K562 (cell line): Measurements from ENCODE around the gene PTPN14. TPM values are rescaled to one million over a fixed set of nuclear protein-coding genes. Genes with fewer than 3 reads are reported as not detected.

ENCODE experiments used
- ATAC-seq: fragments of 200-7000 bp; cut with Tn5 transposase; 3 replicates; pipeline ENCODE4 v1.9.1; 2020; ENCODE audit warnings: moderate library complexity
- BruUV-seq: library from RNA; stranded (reverse); fragments of 400-500 nt; replicated peaks from 2 replicates; lab custom pipeline; 2021; lab: Mats Ljungman, UMichigan
- CTCF ChIA-PET: fragments of 300-600 bp; formaldehyde crosslinking; extraction: SDS; loops from one replicate; lab custom pipeline; 2021; ENCODE audit warnings: low intra/inter-chr PET ratio; lab: Yijun Ruan, JAX
- POLR2A ChIA-PET: fragments of 300-600, 350-650 bp; sonication (Branson Sonifier 250); formaldehyde crosslinking; extraction: SDS; loops from one replicate; lab custom pipeline; 2021; ENCODE audit warnings: antibody characterized with exemption, inconsistent platforms; lab: Yijun Ruan, JAX
- DNase-seq, 4 experiments: peaks; one replicate each; pipeline versions ENCODE4 v3.0.0 to v3.0.0-alpha.2; 2011 to 2018; ENCODE audit warnings: low spot score in 3 of 4, mixed read lengths in 3 of 4; ENCODE audit errors: extremely low read depth in 1 of 4
- FAIRE-seq: peaks from 2 replicates; lab custom pipeline; 2011; peaks lifted over from hg19 to GRCh38; lab: Jason Lieb, UNC
- H2AFZ ChIP-seq: 2 replicates; pipeline ENCODE4 v1.6.0; 2011; ENCODE audit warnings: low read depth, low read length, control low read depth, inconsistent platforms
- H3K27ac ChIP-seq: fragments of 200-600 bp; 3 replicates; pipeline ENCODE4 v1.8.0; 2011; ENCODE audit warnings: low read depth, mild to moderate bottlenecking, control low read depth, inconsistent platforms, low read length, moderate library complexity, mixed read lengths; ENCODE audit errors: extremely low read depth
- H3K27me3 ChIP-seq, 2 experiments: fragments of 300-600 bp in 1 of 2; 2 replicates in 1 of 2; 3 replicates in 1 of 2; pipeline versions ENCODE4 v1.6.0 to v1.8.0; 2011; ENCODE audit warnings: inconsistent platforms in 2 of 2, low read length in 2 of 2, mild to moderate bottlenecking in 1 of 2, mixed read lengths in 1 of 2, moderate library complexity in 1 of 2; ENCODE audit not compliant: control insufficient read depth in 2 of 2, insufficient read depth in 2 of 2
- H3K36me3 ChIP-seq: fragments of 300-600 bp; 3 replicates; pipeline ENCODE4 v1.8.0; 2011; ENCODE audit warnings: mild to moderate bottlenecking, low read length, inconsistent platforms; ENCODE audit not compliant: control insufficient read depth, insufficient read depth
- H3K4me1 ChIP-seq, 2 experiments: fragments of 200-600 bp in 1 of 2; replicated peaks in 1 of 2; 2 replicates in 1 of 2; 3 replicates in 1 of 2; pipeline versions ENCODE4 v1.5.1 to v1.8.0; 2011; ENCODE audit warnings: inconsistent platforms in 2 of 2, low read length in 2 of 2, mild to moderate bottlenecking in 1 of 2, mixed read lengths in 1 of 2, moderate library complexity in 1 of 2; ENCODE audit not compliant: control insufficient read depth in 2 of 2, insufficient read depth in 2 of 2
- H3K4me2 ChIP-seq: 2 replicates; pipeline ENCODE4 v1.6.1; 2011; ENCODE audit warnings: low read length, control low read depth, inconsistent platforms, mixed read lengths; ENCODE audit not compliant: insufficient read depth
- H3K4me3 ChIP-seq: fragments of 200-600 bp; sonication (generic), shearing (Covaris generic); 2 replicates; pipeline ENCODE4 v1.5.1; 2016; ENCODE audit warnings: control low read depth, inconsistent platforms
- H3K79me2 ChIP-seq: fragments of 200-600 bp; 3 replicates; pipeline ENCODE4 v1.8.0; 2011; ENCODE audit warnings: low read length, inconsistent platforms; ENCODE audit not compliant: control insufficient read depth, insufficient read depth
- H3K9ac ChIP-seq, 2 experiments: 2 replicates each; pipeline versions ENCODE4 v1.6.0 to v1.6.1; 2011; ENCODE audit warnings: low read depth in 2 of 2, low read length in 2 of 2, control low read depth in 1 of 2, inconsistent platforms in 1 of 2, mild to moderate bottlenecking in 1 of 2, mixed read lengths in 1 of 2; ENCODE audit not compliant: insufficient read depth in 1 of 2
- H3K9me1 ChIP-seq: one replicate; pipeline ENCODE4 v1.6.0; 2011; ENCODE audit warnings: inconsistent platforms, mild to moderate bottlenecking, low read length, moderate library complexity; ENCODE audit not compliant: control insufficient read depth, insufficient read depth
- H3K9me3 ChIP-seq: replicated peaks from 2 replicates; pipeline ENCODE4 v1.5.1; 2011; ENCODE audit warnings: low read depth, low read length, inconsistent platforms; ENCODE audit not compliant: control insufficient read depth, insufficient read depth
- H4K20me1 ChIP-seq: replicated peaks from 2 replicates; pipeline ENCODE4 v1.6.1; 2011; ENCODE audit warnings: low read length, inconsistent platforms, mixed read lengths; ENCODE audit not compliant: control insufficient read depth, insufficient read depth
- ARID1B ChIP-seq: fragments of 450-650 bp; IDR thresholded peaks from 2 replicates; pipeline ENCODE4 v1.6.1; 2016; ENCODE audit warnings: antibody characterized with exemption, mild to moderate bottlenecking, inconsistent platforms
- SMARCE1 ChIP-seq: fragments of 450-650 bp; IDR thresholded peaks from 2 replicates; pipeline ENCODE4 v1.7.1; 2016; ENCODE audit warnings: mild to moderate bottlenecking
- ZBTB1 ChIP-seq: sonication (generic); formaldehyde crosslinking; IDR thresholded peaks from 2 replicates; pipeline ENCODE4 v1.8.1; 2023; ENCODE audit warnings: missing genetic modification reagents, low read depth, mild to moderate bottlenecking, borderline replicate concordance
- whole genome bisulfite sequencing: fragments of 100-300 bp; shearing (Covaris generic); methylation state at CpG from one replicate; pipeline ENCODE4 v1.1.6; 2016; ENCODE audit warnings: low coverage, mixed read lengths; ENCODE audit not compliant: insufficient coverage; ENCODE audit errors: missing lambda C conversion rate; 5-methylcytosine and 5-hydroxymethylcytosine counted together
- in situ Hi-C: fragments of 300-500 bp; cut with MboI; formaldehyde crosslinking; loops from 4 replicates; pipeline ENCODE4 v1.15.0; 2018; ENCODE audit warnings: inconsistent platforms, mixed read lengths
- intact Hi-C: fragments of 100-400 bp; cut with micrococcal nuclease; formaldehyde crosslinking; loops from 2 replicates; pipeline ENCODE4 v1.14.2; 2022
- polyA plus RNA-seq, 8 experiments: library from polyadenylated mRNA; depleted of rRNA in 4 of 8; stranded (reverse) in 5 of 8; unstranded in 3 of 8; fragments of >200 nt; fragmentation: Nextera tagmentation in 2 of 8; fragmentation: Illumina TruSeq in 1 of 8; extraction: Ambion mirVana in 2 of 8; extraction: Trizol in 1 of 8; gene quantifications; 2 replicates each; pipeline versions ENCODE4 v1.2.1 to v1.2.3, GENCODE V29; 2011 to 2014; ENCODE audit warnings: inconsistent platforms in 1 of 8, missing spikeins in 1 of 8
- total RNA-seq, 7 experiments: library from RNA; depleted of rRNA in 6 of 7; stranded (reverse); fragments of >200 nt in 6 of 7; fragmentation: Illumina TruSeq in 2 of 7; extraction: Trizol in 2 of 7; gene quantifications; 2 replicates each; pipeline versions ENCODE4 v1.2.1 to v1.2.3, GENCODE V29; 2011 to 2021; ENCODE audit warnings: low replicate concordance in 1 of 7
- TF ChIP-seq, protein P1 (sequence below), 2 experiments: IDR thresholded peaks; 2 replicates each; pipeline ENCODE4 v1.6.1; 2012; ENCODE audit warnings: improper control_type of control experiment in 2 of 2, low read depth in 2 of 2, low read length in 2 of 2, borderline replicate concordance in 1 of 2

Gene PTPN14
- total and polyA plus RNA-seq, 9 of the 15 experiments (the other 6 are each of a cell fraction or from before 2014, with no cell fraction given), result 0.01 to 0.29 (median 0.04) TPM; not detected in 6

DNA sequence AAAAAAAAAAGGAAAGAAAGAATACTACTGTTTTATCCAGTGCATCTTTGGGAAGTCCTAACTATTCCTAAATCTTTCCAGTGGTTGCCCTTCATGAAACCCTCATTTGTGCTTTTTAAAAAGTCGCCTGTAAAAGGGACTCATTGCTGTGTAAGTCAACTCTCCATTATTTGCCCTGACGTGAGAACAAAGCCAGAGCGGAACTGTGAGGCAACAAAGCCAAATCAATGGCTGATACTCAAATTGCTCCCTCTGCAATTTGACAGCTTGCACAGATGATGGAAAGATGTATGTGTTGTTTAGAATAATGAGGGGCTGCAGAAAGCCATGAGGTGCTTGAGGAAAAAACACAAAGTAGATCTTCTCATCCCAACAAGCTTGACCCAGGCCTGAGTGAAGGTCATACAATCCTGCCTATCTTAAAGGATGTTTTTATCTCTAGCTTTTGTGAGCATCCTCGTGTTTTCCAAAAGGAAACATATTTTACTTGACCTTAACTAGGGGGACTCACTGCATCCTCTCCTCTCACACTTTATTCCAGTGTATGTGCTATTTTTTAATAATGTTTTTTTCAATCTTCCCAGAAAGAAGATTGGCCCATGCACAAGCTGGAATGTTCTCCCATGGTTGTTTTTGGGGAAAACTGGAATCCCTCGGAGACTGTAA lies 237.1 kb downstream of the PTPN14 start (continued):
- TF ChIP-seq, protein P1, sequence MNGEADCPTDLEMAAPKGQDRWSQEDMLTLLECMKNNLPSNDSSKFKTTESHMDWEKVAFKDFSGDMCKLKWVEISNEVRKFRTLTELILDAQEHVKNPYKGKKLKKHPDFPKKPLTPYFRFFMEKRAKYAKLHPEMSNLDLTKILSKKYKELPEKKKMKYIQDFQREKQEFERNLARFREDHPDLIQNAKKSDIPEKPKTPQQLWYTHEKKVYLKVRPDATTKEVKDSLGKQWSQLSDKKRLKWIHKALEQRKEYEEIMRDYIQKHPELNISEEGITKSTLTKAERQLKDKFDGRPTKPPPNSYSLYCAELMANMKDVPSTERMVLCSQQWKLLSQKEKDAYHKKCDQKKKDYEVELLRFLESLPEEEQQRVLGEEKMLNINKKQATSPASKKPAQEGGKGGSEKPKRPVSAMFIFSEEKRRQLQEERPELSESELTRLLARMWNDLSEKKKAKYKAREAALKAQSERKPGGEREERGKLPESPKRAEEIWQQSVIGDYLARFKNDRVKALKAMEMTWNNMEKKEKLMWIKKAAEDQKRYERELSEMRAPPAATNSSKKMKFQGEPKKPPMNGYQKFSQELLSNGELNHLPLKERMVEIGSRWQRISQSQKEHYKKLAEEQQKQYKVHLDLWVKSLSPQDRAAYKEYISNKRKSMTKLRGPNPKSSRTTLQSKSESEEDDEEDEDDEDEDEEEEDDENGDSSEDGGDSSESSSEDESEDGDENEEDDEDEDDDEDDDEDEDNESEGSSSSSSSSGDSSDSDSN (IDR thresholded peaks at IDR 0.05; ENCODE audit: borderline replicate concordance in 1 of 2, low read depth in 2 of 2, low read length in 2 of 2), result no peak
- TF ChIP-seq SMARCE1, result no peak
- no peak for TF ChIP-seq ZBTB1

- intact Hi-C loops, result no loop called here
- no peaks in the 10 kb centered on the region for H3K9me1 ChIP-seq
- no peaks in the 10 kb centered on the region for H3K27me3 ChIP-seq
- FAIRE-seq, result no peak
- no peak overlapping the region for H3K4me2 ChIP-seq
- no peak overlapping the region for H3K27ac ChIP-seq
- H3K36me3 ChIP-seq, result peaks cover 8% of the 10 kb centered on the region; the same call in 1 of the 3 replicates
- H2AFZ ChIP-seq, result no peak overlapping the region
- in situ Hi-C loops, result no loop called here
- BruUV-seq, result no TSS peak
- DNase-seq, result no peak
- H3K4me1 ChIP-seq, result no peaks in the 10 kb centered on the region
- H3K9me3 ChIP-seq, result no peaks in the 10 kb centered on the region
- no peak overlapping the region for H3K4me3 ChIP-seq
- no peaks in the 10 kb centered on the region for H3K79me2 ChIP-seq
- ATAC-seq, result no peak
- POLR2A ChIA-PET, result interaction anchor here (0.7 to 1.2 kb wide), 3 partner anchors 8 to 22 kb away, joined by 3 to 4 read pairs (median 4); no protein-coding TSS in a partner anchor
- TF ChIP-seq ARID1B, result no peak
- TF ChIP-seq, all 486 proteins: peak for 0
- CTCF ChIA-PET, result no interaction called here
- WGBS, result 72% methylated on average over 10 of the region's 10 CpGs
- Histone ChIP-seq H4K20me1 (0 out of 2 replicates have a peak, but pooled peaks cover under 1% of the 10 kb centered on the region), H3K9ac (no peak overlapping the region)
These were observed 238.8 kb downstream of the PTPN14 start for GRCh38 chr1:214312530-214313051.
